ENCODE measurements around the gene CYLC1. TPM values are rescaled to one million over a fixed set of nuclear protein-coding genes. Genes with fewer than 3 reads are reported as not detected.

Gene CYLC1
- total RNA-seq, 1 donor from 2014 or later = not detected

DNA sequence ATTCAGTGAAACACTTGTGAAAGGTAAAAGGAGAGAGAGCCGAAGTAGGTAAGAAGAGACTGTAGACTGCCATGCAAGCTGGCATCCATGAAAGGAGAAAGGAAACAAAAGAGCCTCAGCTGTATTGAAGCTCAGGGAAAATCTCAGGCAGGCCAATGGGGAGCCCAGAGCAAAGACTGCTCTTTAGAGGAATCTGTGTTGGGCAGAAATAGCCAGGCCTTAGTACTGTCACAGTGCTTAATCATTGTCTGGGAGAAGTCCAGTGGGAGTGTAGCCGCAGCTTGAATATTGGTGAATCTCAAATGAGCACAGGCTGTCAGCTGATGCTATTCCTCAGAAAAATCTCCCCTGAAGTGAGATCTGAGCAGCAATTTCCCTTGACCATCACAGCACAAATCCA lies 27.6 kb downstream of the CYLC1 start:
- TF ChIP-seq, protein P1, sequence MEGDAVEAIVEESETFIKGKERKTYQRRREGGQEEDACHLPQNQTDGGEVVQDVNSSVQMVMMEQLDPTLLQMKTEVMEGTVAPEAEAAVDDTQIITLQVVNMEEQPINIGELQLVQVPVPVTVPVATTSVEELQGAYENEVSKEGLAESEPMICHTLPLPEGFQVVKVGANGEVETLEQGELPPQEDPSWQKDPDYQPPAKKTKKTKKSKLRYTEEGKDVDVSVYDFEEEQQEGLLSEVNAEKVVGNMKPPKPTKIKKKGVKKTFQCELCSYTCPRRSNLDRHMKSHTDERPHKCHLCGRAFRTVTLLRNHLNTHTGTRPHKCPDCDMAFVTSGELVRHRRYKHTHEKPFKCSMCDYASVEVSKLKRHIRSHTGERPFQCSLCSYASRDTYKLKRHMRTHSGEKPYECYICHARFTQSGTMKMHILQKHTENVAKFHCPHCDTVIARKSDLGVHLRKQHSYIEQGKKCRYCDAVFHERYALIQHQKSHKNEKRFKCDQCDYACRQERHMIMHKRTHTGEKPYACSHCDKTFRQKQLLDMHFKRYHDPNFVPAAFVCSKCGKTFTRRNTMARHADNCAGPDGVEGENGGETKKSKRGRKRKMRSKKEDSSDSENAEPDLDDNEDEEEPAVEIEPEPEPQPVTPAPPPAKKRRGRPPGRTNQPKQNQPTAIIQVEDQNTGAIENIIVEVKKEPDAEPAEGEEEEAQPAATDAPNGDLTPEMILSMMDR (IDR thresholded peaks at IDR 0.05) = no peak
- Histone ChIP-seq H3K27ac (no peak overlapping the region), H3K27me3 (no peaks in the 10 kb centered on the region), H3K36me3 (no peaks in the 10 kb centered on the region), H3K4me1 (no peaks in the 10 kb centered on the region), H3K9me3 (no peaks in the 10 kb centered on the region), H3K4me3 (no peak overlapping the region)
- DNase-seq (ENCODE audit: low spot score in 2 of 2) = no peak
- intact Hi-C loops (cut with DNase I) = no loop called here

DNA sequence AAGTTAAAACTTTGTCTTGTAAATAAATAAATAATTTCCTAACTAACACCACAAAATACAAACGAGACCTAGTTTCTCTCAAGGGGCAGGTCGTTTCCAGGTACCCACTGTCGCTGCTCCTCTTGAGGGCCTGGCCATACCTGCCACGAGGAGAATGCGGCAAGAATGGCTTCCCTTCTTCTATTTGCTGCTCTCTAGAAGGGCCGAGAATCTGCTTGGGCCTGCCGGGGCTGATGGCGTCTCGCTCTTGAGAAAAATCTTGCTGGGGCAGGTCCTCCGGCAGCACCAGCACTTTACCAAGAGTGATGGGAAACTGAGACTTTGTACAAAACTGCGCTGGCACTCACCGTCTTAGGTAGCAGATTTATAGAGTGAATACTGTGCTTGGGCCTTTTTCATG lies 31.5 kb downstream of the CYLC1 start:
- no peaks in the 10 kb centered on the region for H3K36me3 ChIP-seq
- intact Hi-C loops (cut with DNase I) = no loop called here
- no peak overlapping the region for H3K27ac ChIP-seq
- no peaks in the 10 kb centered on the region for H3K4me1 ChIP-seq
- TF ChIP-seq, protein P1 (IDR thresholded peaks at IDR 0.05) = no peak
- no peak for DNase-seq (ENCODE audit: low spot score in 2 of 2)
- no peaks in the 10 kb centered on the region for H3K9me3 ChIP-seq
- no peak overlapping the region for H3K4me3 ChIP-seq
- H3K27me3 ChIP-seq = no peaks in the 10 kb centered on the region

DNA sequence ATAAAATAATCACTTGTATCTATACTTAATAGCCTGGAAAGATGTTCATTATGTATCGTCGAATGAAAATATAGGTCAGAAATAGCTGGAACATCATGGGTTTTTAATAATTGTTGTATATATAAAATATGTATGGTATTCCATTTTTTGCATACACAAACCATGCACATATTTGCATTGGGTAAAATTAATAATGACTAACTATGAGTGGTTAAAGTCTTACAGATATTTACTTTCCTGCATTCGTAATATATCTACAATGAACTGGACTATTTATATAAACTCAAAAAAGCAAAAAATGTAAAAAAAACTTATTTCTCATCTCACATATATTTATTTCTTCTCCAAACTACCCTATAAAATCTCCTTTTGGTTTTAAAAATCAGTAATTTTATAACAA lies 46.0 kb downstream of the CYLC1 start:
- no peaks in the 10 kb centered on the region for H3K9me3 ChIP-seq
- no peaks in the 10 kb centered on the region for H3K27me3 ChIP-seq
- TF ChIP-seq, protein P1 (IDR thresholded peaks at IDR 0.05) = no peak
- no peaks in the 10 kb centered on the region for H3K4me1 ChIP-seq
- H3K4me3 ChIP-seq = no peak overlapping the region
- H3K36me3 ChIP-seq = no peaks in the 10 kb centered on the region
- intact Hi-C loops (cut with DNase I) = no loop called here
- no peak for DNase-seq (ENCODE audit: low spot score in 2 of 2)
- H3K27ac ChIP-seq = no peak overlapping the region

DNA sequence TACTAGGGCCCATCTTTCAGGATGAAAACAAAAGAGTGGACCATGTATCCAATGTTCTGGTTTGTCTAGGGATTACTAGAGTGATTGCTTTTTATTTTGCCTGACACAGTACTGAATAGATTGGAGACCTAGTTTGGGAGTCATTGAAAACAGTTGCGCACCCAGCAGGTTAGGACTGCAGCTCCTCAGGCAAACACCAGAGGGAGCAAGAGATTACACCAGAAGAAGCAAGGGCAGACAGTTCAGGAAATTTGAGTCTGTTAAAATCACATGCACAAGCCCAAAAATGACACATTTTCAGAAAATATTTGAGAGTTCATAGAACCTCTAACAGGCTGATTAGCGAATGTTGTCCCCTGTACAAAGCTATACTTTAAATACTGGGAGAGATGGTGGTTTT lies 55.6 kb downstream of the CYLC1 start:
- intact Hi-C loops (cut with DNase I) = no loop called here
- Histone ChIP-seq H3K27me3 (no peaks in the 10 kb centered on the region), H3K4me1 (no peaks in the 10 kb centered on the region), H3K36me3 (no peaks in the 10 kb centered on the region), H3K4me3 (no peak overlapping the region), H3K27ac (no peak overlapping the region), H3K9me3 (no peaks in the 10 kb centered on the region)
- TF ChIP-seq, protein P1 (IDR thresholded peaks at IDR 0.05) = peak in 2 of 3 experiments; percentile 15 to 30
- no peak for DNase-seq (ENCODE audit: low spot score in 2 of 2)

DNA sequence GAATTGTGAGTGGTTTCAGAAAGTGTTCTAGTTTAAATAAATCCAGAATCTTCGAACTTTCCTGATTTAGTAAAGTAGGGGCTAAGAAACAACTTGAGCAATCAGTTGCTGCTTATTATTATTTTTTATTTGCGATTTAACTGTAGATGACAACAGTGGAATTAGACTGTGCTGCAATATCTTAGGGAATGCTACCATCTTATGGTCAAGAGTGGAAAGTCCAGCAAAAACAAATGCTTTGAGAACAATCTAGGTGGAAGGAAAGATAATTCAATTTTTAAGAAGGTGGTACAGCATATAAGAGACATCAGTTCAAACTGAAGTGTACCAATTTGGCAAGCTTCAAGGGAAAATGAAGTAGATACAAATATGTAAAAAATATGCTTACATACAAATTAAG lies 73.3 kb downstream of the CYLC1 start:
- no peaks in the 10 kb centered on the region for H3K9me3 ChIP-seq
- TF ChIP-seq, protein P1 (IDR thresholded peaks at IDR 0.05) = peak in 1 of 3 experiments; percentile 9
- H3K27ac ChIP-seq = no peak overlapping the region
- no peak for DNase-seq (ENCODE audit: low spot score in 2 of 2)
- no peaks in the 10 kb centered on the region for H3K4me1 ChIP-seq
- H3K36me3 ChIP-seq = no peaks in the 10 kb centered on the region
- H3K27me3 ChIP-seq = no peaks in the 10 kb centered on the region
- no peak overlapping the region for H3K4me3 ChIP-seq
- intact Hi-C loops (cut with DNase I) = no loop called here

Measured in ascending aorta (tissue), 2 donors.